HepG2 (cell line): Measurements from ENCODE around the gene HIF3A. TPM values are rescaled to one million over a fixed set of nuclear protein-coding genes. Genes with fewer than 3 reads are reported as not detected.

Experiments used
- CHD2 ChIP-seq: IDR thresholded peaks from 2 replicates; pipeline ENCODE4 v1.6.1; 2011; ENCODE audit warnings: low read depth, low read length, improper control_type of control experiment
- HIVEP1 ChIP-seq: sonication (generic); formaldehyde crosslinking; IDR thresholded peaks from 2 replicates; pipeline ENCODE4 v1.4.0; 2020; ENCODE audit warnings: mild to moderate bottlenecking, missing genetic modification reagents
- KDM5A ChIP-seq: fragments of 200-600 bp; sonication (generic); IDR thresholded peaks from 2 replicates; pipeline ENCODE4 v1.7.0; 2018; ENCODE audit warnings: antibody characterized with exemption, mild to moderate bottlenecking, low read length, borderline replicate concordance
- KIAA2018 ChIP-seq: sonication (generic); formaldehyde crosslinking; IDR thresholded peaks from 2 replicates; pipeline ENCODE4 v1.5.0; 2020; ENCODE audit warnings: mild to moderate bottlenecking, missing genetic modification reagents, borderline replicate concordance
- PLRG1 ChIP-seq: fragments of 450-650 bp; conservative IDR thresholded peaks from 2 replicates; pipeline ENCODE4 v1.6.1; 2016
- RXRB ChIP-seq: IDR thresholded peaks from 2 replicates; pipeline ENCODE4 v1.6.1; 2016; ENCODE audit warnings: borderline replicate concordance, missing genetic modification reagents, missing compliant biosample characterization
- SALL1 ChIP-seq: sonication (generic); formaldehyde crosslinking; IDR thresholded peaks from 2 replicates; pipeline ENCODE4 v1.8.0; 2022; ENCODE audit warnings: mild to moderate bottlenecking, missing genetic modification reagents
- SMC3 ChIP-seq: IDR thresholded peaks from 2 replicates; pipeline ENCODE4 v1.6.1; 2011; ENCODE audit warnings: low read length, improper control_type of control experiment
- SYNCRIP ChIP-seq: fragments of 200-400 bp; formaldehyde crosslinking; IDR thresholded peaks from 2 replicates; pipeline ENCODE4 v1.6.1; 2018; ENCODE audit warnings: mild to moderate bottlenecking, low read depth, low read length; ENCODE audit not compliant: insufficient read depth
- ZFX ChIP-seq: sonication (generic); formaldehyde crosslinking; IDR thresholded peaks from 2 replicates; pipeline ENCODE4 v1.4.0; 2020; ENCODE audit warnings: mild to moderate bottlenecking, low read depth, missing genetic modification reagents, moderate library complexity
- ZNF569 ChIP-seq: sonication (generic); formaldehyde crosslinking; IDR thresholded peaks from 2 replicates; pipeline ENCODE4 v1.5.0; 2020; ENCODE audit warnings: mild to moderate bottlenecking, missing genetic modification reagents, moderate library complexity, borderline replicate concordance
- ZNF629 ChIP-seq: sonication (generic); formaldehyde crosslinking; conservative IDR thresholded peaks from 2 replicates; pipeline ENCODE4 v1.5.0; 2020; ENCODE audit warnings: missing genetic modification reagents
- ZNF672 ChIP-seq: sonication (generic); formaldehyde crosslinking; IDR thresholded peaks from 2 replicates; pipeline ENCODE4 v1.8.1; 2022; ENCODE audit warnings: missing genetic modification reagents
- polyA plus RNA-seq, 8 experiments: library from polyadenylated mRNA; depleted of rRNA in 3 of 8; stranded (reverse) in 7 of 8; unstranded in 1 of 8; fragments of >200 nt; fragmentation: Illumina TruSeq in 4 of 8; extraction: Trizol in 4 of 8; gene quantifications; 2 replicates each; pipeline versions ENCODE4 v1.2.1 to v1.2.3, GENCODE V29; 2011 to 2016; ENCODE audit warnings: low read depth in 4 of 8, missing spikeins in 1 of 8, mixed read lengths in 1 of 8; ENCODE audit not compliant: insufficient read depth in 1 of 8
- total RNA-seq, 5 experiments: library from RNA; depleted of rRNA; stranded (reverse); fragments of >200 nt; fragmentation: Illumina TruSeq; extraction: Trizol; gene quantifications; 2 replicates each; pipeline ENCODE4 v1.2.3, GENCODE V29; 2016; ENCODE audit warnings: low read depth in 1 of 5
- TF ChIP-seq, protein P1 (sequence below), 2 experiments: sonication (generic) in 1 of 2; formaldehyde crosslinking in 1 of 2; IDR thresholded peaks; 2 replicates each; pipeline versions ENCODE4 v1.4.0 to v1.6.1; 2016 to 2020; ENCODE audit warnings: borderline replicate concordance in 1 of 2, low read depth in 1 of 2, mild to moderate bottlenecking in 1 of 2, missing genetic modification reagents in 1 of 2

The HIF3A gene
- total and polyA plus RNA-seq, 2 of the 13 experiments (the other 11 are each of a cell fraction or from before 2014, with no cell fraction given), result 0.09 to 0.22 TPM

GRCh38 chr19:46355234-46356148 is 58.6 kb downstream of the HIF3A start (continued):
- TF ChIP-seq, protein P1, sequence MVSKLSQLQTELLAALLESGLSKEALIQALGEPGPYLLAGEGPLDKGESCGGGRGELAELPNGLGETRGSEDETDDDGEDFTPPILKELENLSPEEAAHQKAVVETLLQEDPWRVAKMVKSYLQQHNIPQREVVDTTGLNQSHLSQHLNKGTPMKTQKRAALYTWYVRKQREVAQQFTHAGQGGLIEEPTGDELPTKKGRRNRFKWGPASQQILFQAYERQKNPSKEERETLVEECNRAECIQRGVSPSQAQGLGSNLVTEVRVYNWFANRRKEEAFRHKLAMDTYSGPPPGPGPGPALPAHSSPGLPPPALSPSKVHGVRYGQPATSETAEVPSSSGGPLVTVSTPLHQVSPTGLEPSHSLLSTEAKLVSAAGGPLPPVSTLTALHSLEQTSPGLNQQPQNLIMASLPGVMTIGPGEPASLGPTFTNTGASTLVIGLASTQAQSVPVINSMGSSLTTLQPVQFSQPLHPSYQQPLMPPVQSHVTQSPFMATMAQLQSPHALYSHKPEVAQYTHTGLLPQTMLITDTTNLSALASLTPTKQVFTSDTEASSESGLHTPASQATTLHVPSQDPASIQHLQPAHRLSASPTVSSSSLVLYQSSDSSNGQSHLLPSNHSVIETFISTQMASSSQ (IDR thresholded peaks at IDR 0.05; ENCODE audit: low read depth), result peak; percentile 73
- TF ChIP-seq, protein P1 (CRISPR knock-in tag; IDR thresholded peaks at IDR 0.05; ENCODE audit: borderline replicate concordance), result peak; percentile 84
- TF ChIP-seq KIAA2018 (CRISPR knock-in tag), result no peak
- TF ChIP-seq ZNF672 (CRISPR knock-in tag), result no peak
- peak; percentile 1 for TF ChIP-seq SALL1 (CRISPR knock-in tag)
- TF ChIP-seq CHD2, result no peak
- peak; percentile 64; the same call in 1 of the 2 replicates for TF ChIP-seq RXRB
- TF ChIP-seq ZNF569, result no peak
- TF ChIP-seq SMC3, result no peak
- no peak for TF ChIP-seq PLRG1
- no peak for TF ChIP-seq ZNF629 (CRISPR knock-in tag)
- TF ChIP-seq ZFX (CRISPR knock-in tag), result peak; percentile 56; the same call in 1 of the 2 replicates
- 0 out of 2 replicates have a peak, but pooled peaks have one; percentile 32 for TF ChIP-seq HIVEP1 (CRISPR knock-in tag)
- no peak for TF ChIP-seq SYNCRIP
- TF ChIP-seq KDM5A, result no peak
